ENCODE measurements around the gene PSME1. TPM values are rescaled to one million over a fixed set of nuclear protein-coding genes. Genes with fewer than 3 reads are reported as not detected.
A peak's percentile ranks its signal among the peaks of the same experiment; 100 is the strongest.
"Not testable (repeated sequence)": the region's sequence is repeated elsewhere in the genome, so short reads cannot be mapped to it uniquely, and the experiment has no call there.

PSME1 gene
- total RNA-seq, 2 donors from 2014 or later, result 361 to 375 TPM

DNA sequence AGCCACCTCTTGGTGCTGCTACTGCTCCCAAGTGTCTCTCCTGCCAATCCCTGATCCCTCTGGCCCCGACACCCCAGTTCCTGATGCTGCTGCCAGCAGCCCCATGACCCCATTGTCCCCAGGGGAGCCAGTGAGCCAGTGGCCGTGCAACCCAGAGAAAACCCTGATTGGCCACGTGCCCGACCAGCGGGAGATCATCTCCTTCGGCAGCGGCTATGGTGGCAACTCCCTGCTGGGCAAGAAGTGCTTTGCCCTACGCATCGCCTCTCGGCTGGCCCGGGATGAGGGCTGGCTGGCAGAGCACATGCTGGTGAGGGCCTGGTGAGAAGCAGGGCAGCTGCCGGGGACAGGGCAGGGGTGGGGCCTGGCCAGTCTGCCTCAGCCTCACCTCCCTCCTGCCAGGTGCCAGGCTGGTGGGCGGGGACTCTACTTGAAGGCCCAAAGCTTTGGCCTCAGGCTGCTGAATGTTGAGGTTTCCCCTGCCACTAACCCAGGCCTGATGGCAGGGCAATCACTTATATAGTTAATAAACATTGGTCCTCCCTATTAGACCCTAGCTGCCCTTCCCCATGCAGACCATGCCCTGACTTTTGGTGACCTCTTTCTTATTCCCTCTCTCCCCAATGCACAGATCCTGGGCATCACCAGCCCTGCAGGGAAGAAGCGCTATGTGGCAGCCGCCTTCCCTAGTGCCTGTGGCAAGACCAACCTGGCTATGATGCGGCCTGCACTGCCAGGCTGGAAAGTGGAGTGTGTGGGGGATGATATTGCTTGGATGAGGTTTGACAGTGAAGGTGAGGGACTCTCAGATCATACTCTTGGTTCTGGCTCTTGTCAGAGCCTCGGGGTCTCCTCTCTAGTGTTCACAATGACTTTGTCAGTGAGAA lies 36.8 kb upstream of the PSME1 start:
- Mint-ChIP-seq H3K27me3 (no peaks in the 10 kb centered on the region), H3K9me3 (no peaks in the 10 kb centered on the region), H3K27ac (no peak overlapping the region), H3K4me1 (peaks cover 6% of the 10 kb centered on the region), H3K4me3 (no peak overlapping the region), H3K36me3 (ENCODE audit: low read depth) (peaks cover 77% of the 10 kb centered on the region)
- ATAC-seq (replicated peaks), result no peak

DNA sequence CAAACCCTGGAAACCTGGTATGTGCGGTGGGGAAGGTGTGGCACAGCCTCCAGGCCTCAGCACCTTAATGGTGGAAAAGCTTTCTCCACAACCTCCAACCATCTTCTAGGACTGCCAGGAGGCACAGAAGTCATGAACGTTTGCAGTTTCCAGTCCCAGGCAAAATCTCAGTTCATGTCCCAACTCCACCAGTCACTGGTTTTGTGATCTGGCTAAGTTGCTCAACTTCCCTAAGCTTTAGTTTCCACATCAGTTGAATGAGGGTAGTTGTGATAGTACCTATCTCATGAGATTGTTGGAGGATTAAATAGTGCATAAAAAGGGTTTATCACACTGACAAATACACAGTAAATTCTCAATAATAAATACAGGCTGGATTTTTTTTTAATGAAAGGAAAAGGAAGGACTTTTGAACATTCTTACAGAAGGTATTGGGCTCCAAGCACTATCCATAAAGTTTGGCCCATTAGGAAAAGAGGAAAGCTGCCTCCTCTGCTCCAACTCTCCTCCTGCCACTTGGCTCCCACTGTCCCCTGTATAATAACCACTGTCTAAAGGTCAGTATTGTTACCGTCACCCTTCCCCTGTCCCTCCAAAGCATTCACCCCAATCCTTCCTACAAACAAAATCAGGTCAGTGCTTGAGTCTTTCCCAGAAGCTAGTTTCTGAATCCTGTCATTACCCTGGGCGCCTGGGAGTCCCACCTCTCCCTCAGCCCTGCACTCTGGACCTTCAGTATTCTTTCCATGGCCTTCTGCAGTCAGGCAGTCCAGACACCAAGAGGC lies 35.6 kb upstream of the PSME1 start:
- peaks cover 75% of the 10 kb centered on the region for H3K36me3 Mint-ChIP-seq (ENCODE audit: low read depth)
- no peak overlapping the region for H3K4me3 Mint-ChIP-seq
- no peaks in the 10 kb centered on the region for H3K27me3 Mint-ChIP-seq
- H3K27ac Mint-ChIP-seq, result peak overlapping the region; percentile 46
- no peak for ATAC-seq (replicated peaks)
- peaks cover 5% of the 10 kb centered on the region for H3K4me1 Mint-ChIP-seq
- no peaks in the 10 kb centered on the region for H3K9me3 Mint-ChIP-seq

DNA sequence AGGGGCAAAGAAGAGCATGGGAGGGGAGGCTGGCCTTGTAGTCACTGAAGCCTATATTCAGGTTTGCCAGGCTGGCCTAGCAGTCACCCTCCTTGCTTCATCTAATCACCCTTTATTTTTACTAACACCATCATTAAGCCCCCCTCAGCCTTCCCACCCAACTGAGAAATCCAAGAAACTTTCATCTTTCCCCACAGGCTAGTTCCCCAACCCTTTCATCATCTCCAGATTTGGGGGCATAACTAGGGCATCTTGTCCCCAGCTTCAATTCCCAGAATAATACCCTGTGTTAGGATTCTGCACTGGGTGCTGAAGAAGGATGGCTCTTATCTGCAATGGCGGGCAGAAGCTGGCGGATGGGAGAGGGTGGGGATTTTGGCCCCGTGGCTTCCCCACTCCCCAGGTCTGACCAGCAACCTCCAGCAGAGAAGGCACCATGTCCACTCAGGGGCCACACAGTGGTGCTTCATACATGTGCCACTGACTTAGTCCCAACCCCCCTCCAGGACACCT lies 35.0 kb upstream of the PSME1 start:
- Mint-ChIP-seq H3K27ac (peak overlapping the region; percentile 46), H3K4me1 (no peaks in the 10 kb centered on the region), H3K27me3 (no peaks in the 10 kb centered on the region), H3K36me3 (ENCODE audit: low read depth) (peaks cover 70% of the 10 kb centered on the region), H3K4me3 (no peak overlapping the region), H3K9me3 (no peaks in the 10 kb centered on the region)
- no peak for ATAC-seq (replicated peaks)

DNA sequence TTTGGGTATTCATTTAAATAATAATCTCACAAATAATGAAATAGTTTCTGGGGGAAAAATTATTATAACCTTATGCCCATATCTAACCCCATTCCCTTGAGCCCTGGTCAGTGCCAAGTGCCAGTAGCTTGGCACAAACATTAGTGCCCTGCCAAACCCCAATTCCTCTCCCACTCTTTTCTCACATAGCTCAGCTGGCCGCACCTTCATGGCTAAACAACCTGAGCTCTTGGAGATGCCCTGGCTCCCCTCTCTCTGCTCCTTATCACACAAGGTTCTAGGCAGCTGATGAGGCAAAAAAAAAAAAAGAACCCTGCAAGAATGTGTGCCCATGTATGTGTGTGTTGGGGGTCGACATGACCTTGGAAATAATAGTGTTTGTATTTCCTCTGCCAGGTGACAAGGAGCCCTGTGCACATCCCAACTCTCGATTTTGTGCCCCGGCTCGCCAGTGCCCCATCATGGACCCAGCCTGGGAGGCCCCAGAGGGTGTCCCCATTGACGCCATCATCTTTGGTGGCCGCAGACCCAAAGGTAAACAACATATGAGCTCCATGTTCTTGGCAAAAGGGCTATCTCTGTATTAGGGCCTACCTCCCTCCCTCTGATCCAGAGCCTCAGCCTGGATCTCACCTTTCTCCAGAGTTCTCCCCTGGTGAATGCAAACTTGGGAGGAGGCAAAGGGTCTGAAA lies 33.5 kb upstream of the PSME1 start:
- no peak for ATAC-seq (replicated peaks)
- H3K9me3 Mint-ChIP-seq, result no peaks in the 10 kb centered on the region
- no peak overlapping the region for H3K4me3 Mint-ChIP-seq
- no peaks in the 10 kb centered on the region for H3K4me1 Mint-ChIP-seq
- no peak overlapping the region for H3K27ac Mint-ChIP-seq
- peaks cover 60% of the 10 kb centered on the region for H3K36me3 Mint-ChIP-seq (ENCODE audit: low read depth)
- no peaks in the 10 kb centered on the region for H3K27me3 Mint-ChIP-seq

DNA sequence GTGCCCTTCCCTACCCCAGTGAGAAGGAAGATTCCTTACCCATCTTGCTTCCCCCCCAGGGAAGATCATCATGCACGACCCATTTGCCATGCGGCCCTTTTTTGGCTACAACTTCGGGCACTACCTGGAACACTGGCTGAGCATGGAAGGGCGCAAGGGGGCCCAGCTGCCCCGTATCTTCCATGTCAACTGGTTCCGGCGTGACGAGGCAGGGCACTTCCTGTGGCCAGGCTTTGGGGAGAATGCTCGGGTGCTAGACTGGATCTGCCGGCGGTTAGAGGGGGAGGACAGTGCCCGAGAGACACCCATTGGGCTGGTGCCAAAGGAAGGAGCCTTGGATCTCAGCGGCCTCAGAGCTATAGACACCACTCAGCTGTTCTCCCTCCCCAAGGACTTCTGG lies 32.5 kb upstream of the PSME1 start:
- peaks cover 52% of the 10 kb centered on the region for H3K36me3 Mint-ChIP-seq (ENCODE audit: low read depth)

DNA sequence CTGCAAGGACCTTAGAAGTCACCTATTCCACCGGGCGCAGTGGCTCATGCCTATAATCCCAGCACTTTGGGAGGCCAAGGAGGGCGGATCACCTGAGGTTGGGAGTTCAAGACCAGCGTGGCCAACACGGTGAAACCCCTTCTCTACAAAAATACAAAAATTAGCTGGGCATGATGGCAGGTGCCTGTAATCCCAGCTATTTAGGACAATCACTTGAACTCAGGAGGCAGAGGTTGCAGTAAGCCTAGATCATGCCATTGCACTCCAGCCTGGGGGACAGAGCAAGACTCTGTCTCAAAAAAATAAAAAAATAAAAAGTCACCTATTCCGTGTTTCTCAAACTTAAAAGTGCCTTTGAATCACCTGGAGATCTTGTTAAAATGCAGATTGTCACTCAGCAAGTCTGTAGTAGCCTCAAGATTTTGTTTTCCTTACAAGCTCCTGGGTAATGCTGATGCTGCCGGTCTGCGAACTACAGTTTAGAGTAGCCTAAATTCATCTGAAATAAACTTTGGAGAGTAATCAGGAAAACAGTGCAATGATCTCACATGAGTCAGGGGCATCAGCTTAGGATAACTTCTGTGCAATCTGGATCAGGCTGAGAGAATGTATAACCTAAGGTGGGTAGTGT lies 30.3 kb upstream of the PSME1 start:
- not testable (repeated sequence) for H3K4me1 Mint-ChIP-seq; H3K4me3 Mint-ChIP-seq; H3K9me3 Mint-ChIP-seq; ATAC-seq (replicated peaks); H3K27me3 Mint-ChIP-seq
- H3K27ac Mint-ChIP-seq, result peak overlapping the region; percentile 28
- H3K36me3 Mint-ChIP-seq (ENCODE audit: low read depth), result peaks cover 35% of the 10 kb centered on the region

More for the DNA sequence above, 32.5 kb upstream of the PSME1 start:
- Mint-ChIP-seq H3K4me3 (no peak overlapping the region), H3K4me1 (no peaks in the 10 kb centered on the region), H3K27ac (no peak overlapping the region), H3K9me3 (no peaks in the 10 kb centered on the region), H3K27me3 (no peaks in the 10 kb centered on the region)
- no peak for ATAC-seq (replicated peaks)

DNA sequence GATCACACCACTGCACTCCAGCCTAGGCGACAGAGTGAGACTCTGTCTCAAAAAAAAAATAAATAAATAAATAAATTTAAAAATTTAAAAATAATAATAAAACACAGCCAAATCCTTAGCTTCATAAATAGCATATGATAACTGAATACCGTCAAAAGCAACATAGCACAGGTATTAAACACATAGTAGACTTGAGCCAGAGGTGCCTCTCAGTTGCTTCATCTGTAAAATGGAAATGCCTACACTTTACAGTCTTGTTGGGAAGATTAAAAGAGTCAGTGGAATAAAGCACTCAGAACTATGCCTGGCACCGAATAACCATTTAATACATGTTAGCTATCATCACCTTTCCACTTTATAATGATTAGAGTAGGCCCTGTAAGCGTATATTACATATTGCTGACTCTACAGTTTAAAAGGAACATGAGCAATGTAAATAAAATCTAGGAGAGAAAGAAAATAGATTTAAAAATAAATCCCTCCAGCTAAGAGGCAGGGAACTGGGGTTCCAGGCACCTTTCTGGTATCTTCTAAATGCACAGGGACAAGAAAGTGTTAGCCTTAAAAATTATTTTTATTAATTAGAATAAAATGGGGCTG lies 29.2 kb upstream of the PSME1 start:
- Mint-ChIP-seq H3K27me3 (no peaks in the 10 kb centered on the region), H3K27ac (no peak overlapping the region), H3K36me3 (ENCODE audit: low read depth) (peaks cover 27% of the 10 kb centered on the region), H3K4me1 (no peaks in the 10 kb centered on the region), H3K4me3 (no peak overlapping the region), H3K9me3 (no peaks in the 10 kb centered on the region)
- ATAC-seq (replicated peaks), result no peak

DNA sequence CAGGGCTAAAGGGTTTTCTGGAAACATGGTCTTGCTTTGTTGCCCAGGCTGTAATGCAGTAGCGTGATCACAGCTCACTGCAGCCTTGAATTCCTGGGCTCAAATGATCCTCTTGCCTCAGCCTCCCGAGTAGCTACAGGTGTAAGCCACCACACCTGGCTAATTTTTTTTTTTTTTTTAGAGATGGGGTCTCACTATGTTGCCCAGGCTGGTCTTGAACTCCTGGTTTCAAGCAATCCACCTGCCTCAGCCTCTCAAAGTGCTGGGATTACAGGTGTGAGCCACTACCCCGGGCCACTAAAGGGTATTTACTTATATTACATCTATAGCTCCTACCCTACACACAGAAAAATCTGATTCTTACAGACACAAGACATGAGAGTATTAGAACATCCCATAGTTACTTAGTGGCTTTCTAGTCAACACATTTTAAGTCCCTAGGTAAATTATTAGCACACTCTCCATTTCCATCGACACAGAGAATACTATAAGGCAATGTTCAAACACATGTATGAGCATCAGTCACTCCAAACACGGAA lies 27.6 kb upstream of the PSME1 start:
- Mint-ChIP-seq H3K4me1 (no peaks in the 10 kb centered on the region), H3K36me3 (ENCODE audit: low read depth) (peaks cover 15% of the 10 kb centered on the region), H3K9me3 (no peaks in the 10 kb centered on the region), H3K27ac (peak overlapping the region; percentile 93), H3K27me3 (no peaks in the 10 kb centered on the region), H3K4me3 (peak overlapping the region; percentile 75)
- no peak for ATAC-seq (replicated peaks)

DNA sequence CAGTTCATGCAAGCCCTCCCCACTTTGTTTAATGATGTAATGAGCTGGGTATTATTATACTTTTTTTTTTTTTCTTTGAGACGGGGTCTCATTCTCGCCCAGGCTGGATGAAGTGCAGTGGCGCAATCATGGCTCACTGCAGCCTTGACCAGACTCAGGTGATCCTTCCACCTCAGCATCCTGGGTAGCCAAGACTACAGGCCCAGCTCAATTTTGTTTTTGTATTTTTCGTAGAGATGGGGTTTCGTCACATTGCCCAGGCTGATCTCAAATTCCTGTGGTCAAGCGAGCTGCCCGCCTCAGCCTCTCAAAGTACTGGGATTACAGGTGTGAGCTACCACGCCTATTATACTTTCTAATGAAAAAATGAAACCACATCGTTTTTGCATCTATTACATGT lies 25.9 kb upstream of the PSME1 start:
- peaks cover 7% of the 10 kb centered on the region for H3K36me3 Mint-ChIP-seq (ENCODE audit: low read depth)
- H3K4me1 Mint-ChIP-seq, result no peaks in the 10 kb centered on the region
- H3K9me3 Mint-ChIP-seq, result no peaks in the 10 kb centered on the region
- H3K27me3 Mint-ChIP-seq, result no peaks in the 10 kb centered on the region
- no peak for ATAC-seq (replicated peaks)
- H3K4me3 Mint-ChIP-seq, result no peak overlapping the region
- H3K27ac Mint-ChIP-seq, result no peak overlapping the region

DNA sequence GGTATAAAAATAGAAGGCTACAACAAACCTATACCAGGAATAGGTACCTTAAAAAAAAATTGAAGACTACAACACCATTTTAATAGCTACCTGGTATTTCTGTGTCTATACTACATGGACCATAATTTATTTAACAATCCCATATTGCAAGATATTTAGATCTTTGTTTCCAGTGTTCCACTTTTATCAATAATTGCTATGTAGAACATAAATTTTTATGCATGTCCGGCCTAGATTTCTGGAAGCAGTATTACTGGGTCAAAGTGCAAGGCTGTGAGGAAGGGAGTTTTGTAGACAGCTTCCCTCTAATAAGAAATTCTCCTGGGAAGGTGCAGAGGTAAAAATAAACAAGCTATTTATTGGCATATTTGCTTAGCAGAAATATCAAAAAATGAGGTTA lies 25.5 kb upstream of the PSME1 start:
- no peak for ATAC-seq (replicated peaks)
- H3K4me1 Mint-ChIP-seq, result peaks cover 4% of the 10 kb centered on the region
- H3K9me3 Mint-ChIP-seq, result no peaks in the 10 kb centered on the region
- no peak overlapping the region for H3K4me3 Mint-ChIP-seq
- H3K36me3 Mint-ChIP-seq (ENCODE audit: low read depth), result peaks cover 11% of the 10 kb centered on the region
- no peak overlapping the region for H3K27ac Mint-ChIP-seq
- H3K27me3 Mint-ChIP-seq, result no peaks in the 10 kb centered on the region

DNA sequence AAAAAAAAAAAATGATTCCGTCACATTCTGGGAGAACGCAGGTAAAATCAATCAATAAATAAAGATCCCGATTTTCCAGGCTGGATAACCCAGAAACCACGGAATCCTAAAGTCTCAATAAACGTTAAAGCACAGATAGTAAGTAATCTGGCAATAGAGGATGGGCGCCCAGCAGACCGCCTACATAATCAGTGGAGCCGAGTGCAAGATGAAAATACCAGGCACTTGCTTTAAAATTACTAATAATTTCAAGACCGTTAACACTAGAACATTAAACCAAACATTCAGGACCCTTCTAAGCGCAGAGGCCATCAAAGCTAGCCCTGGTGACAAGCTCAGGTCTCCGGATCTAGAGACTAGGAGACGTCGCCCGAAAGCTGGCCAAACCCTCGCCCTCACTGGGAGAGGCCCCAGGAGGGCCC lies 22.6 kb upstream of the PSME1 start:
- H3K36me3 Mint-ChIP-seq (ENCODE audit: low read depth), result peaks cover 40% of the 10 kb centered on the region
- ATAC-seq (replicated peaks), result no peak
- peaks cover 20% of the 10 kb centered on the region for H3K4me1 Mint-ChIP-seq
- no peaks in the 10 kb centered on the region for H3K9me3 Mint-ChIP-seq
- peak overlapping the region; percentile 100 for H3K4me3 Mint-ChIP-seq
- no peaks in the 10 kb centered on the region for H3K27me3 Mint-ChIP-seq
- peak overlapping the region; percentile 98 for H3K27ac Mint-ChIP-seq

DNA sequence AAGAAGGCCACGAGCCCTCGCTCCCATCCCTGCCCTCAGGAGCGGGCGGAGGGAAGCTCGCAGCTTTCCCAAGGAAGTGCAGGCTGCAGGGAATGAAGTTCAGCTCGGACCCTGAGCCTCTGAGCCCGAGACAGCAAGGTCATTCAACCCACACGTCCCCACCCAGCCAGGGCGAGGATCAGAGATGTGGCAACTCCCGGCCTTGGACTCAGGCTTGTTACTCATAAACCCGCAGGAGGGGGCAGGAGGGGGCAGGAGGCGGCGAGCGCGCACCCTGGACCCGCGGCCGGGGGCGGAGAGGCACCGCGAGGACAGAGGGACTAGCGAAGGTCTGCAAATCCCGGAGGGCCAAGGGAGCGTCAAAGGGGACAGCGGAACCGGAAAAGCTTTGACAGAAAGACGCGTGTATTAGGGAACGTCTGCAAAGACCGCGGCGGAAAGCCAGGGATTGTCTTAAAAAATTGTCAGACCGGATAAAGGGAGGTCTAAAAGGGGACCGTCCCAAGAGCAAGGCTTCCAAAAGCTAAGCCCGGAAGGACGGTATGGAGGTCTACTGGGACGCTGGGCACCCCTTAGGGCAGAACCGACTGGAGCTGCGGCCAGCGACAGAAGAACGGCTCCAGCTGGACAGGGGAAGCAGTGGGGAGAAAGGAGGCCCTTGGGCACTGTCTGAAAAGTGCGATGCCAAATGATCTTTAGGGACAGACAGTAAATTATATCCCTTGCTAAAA lies 22.0 kb upstream of the PSME1 start:
- Mint-ChIP-seq H3K4me1 (peaks cover 24% of the 10 kb centered on the region), H3K36me3 (ENCODE audit: low read depth) (peaks cover 46% of the 10 kb centered on the region), H3K27ac (peak overlapping the region; percentile 98), H3K9me3 (no peaks in the 10 kb centered on the region), H3K27me3 (no peaks in the 10 kb centered on the region), H3K4me3 (peak overlapping the region; percentile 100)
- ATAC-seq (replicated peaks), result peak; percentile 53

Data from activated T-helper 17 cell treated with anti-CD3 and anti-CD28 coated beads, Interleukin-2, amount 50 U/mL, for 72 hours (primary cell).